SU-DHL-6 (cell line): ENCODE data around the gene MIA2.
"Not testable (repeated sequence)": the region's sequence is repeated elsewhere in the genome, so short reads cannot be mapped to it uniquely, and the experiment has no call there.

Experiments used
- H2AFZ ChIP-seq: fragments of 200-600 bp; sonication (generic); 2 replicates; pipeline ENCODE4 v1.6.1; 2014; ENCODE audit warnings: low read depth, mild to moderate bottlenecking, moderate library complexity, mixed read lengths, antibody characterized with exemption, low read length; ENCODE audit not compliant: severe bottlenecking
- H3F3A ChIP-seq: fragments of 200-600 bp; shearing (Covaris generic); 2 replicates; pipeline ENCODE4 v1.6.0; 2016; ENCODE audit warnings: antibody characterized with exemption, mild to moderate bottlenecking; ENCODE audit not compliant: insufficient read depth
- H3K27ac ChIP-seq: fragments of 200-600 bp; sonication (generic); 2 replicates; pipeline ENCODE4 v1.5.1; 2016; ENCODE audit warnings: low read depth, mild to moderate bottlenecking, low read length, moderate library complexity, mixed read lengths
- H3K27me3 ChIP-seq: fragments of 200-600 bp; sonication (generic), shearing (Covaris generic); 2 replicates; pipeline ENCODE4 v1.6.0; 2014; ENCODE audit warnings: mild to moderate bottlenecking, low read length
- H3K36me3 ChIP-seq: fragments of 200-600 bp; sonication (generic); 2 replicates; pipeline ENCODE4 v1.6.1; 2014; ENCODE audit warnings: mild to moderate bottlenecking, low read length, mixed read lengths
- H3K4me2 ChIP-seq: fragments of 300-600, 200-600 bp; shearing (Covaris generic), sonication (generic); 2 replicates; pipeline ENCODE4 v1.6.0; 2014; ENCODE audit warnings: low read length, low read depth, mild to moderate bottlenecking; ENCODE audit not compliant: poor library complexity, severe bottlenecking
- H3K4me3 ChIP-seq: fragments of 200-600 bp; sonication (generic); 2 replicates; pipeline ENCODE4 v1.5.1; 2014; ENCODE audit warnings: antibody characterized with exemption, low read length, mild to moderate bottlenecking, mixed read lengths; ENCODE audit not compliant: insufficient read depth, poor library complexity, severe bottlenecking
- H3K79me2 ChIP-seq: fragments of 200-600 bp; sonication (generic); 2 replicates; pipeline ENCODE4 v1.6.1; 2014; ENCODE audit warnings: mild to moderate bottlenecking, low read length, moderate library complexity; ENCODE audit not compliant: insufficient read depth
- H3K9ac ChIP-seq: fragments of 200-600 bp; sonication (generic); 2 replicates; pipeline ENCODE4 v1.7.0; 2014; ENCODE audit warnings: mild to moderate bottlenecking, low read length
- H3K9me2 ChIP-seq: fragments of 200-600 bp; sonication (generic); replicated peaks from 2 replicates; pipeline ENCODE4 v1.6.1; 2014; ENCODE audit warnings: low read length; ENCODE audit not compliant: insufficient read depth
- H3K9me3 ChIP-seq: fragments of 200-600 bp; sonication (generic); 2 replicates; pipeline ENCODE4 v1.6.1; 2014; ENCODE audit warnings: low read length, mixed read lengths; ENCODE audit not compliant: insufficient read depth
- H4K20me1 ChIP-seq: fragments of 200-600 bp; sonication (generic); 2 replicates; pipeline ENCODE4 v1.6.1; 2014; ENCODE audit warnings: low read depth, mild to moderate bottlenecking, antibody characterized with exemption, low read length, moderate library complexity, mixed read lengths
- EZH2phosphoT487 ChIP-seq: fragments of 200-600 bp; sonication (generic), shearing (Covaris generic); conservative IDR thresholded peaks from 2 replicates; pipeline ENCODE4 v1.6.1; 2018; ENCODE audit warnings: mild to moderate bottlenecking, antibody characterized with exemption, low read length, moderate library complexity, mixed read lengths
- TF ChIP-seq, protein P1 (sequence below): fragments of 200-600 bp; sonication (generic); IDR thresholded peaks from one replicate; pipeline ENCODE4 v1.5.1; 2017; ENCODE audit warnings: antibody characterized with exemption, mild to moderate bottlenecking, low read length, moderate library complexity; ENCODE audit not compliant: insufficient read depth, poor library complexity, severe bottlenecking

Gene MIA2

DNA sequence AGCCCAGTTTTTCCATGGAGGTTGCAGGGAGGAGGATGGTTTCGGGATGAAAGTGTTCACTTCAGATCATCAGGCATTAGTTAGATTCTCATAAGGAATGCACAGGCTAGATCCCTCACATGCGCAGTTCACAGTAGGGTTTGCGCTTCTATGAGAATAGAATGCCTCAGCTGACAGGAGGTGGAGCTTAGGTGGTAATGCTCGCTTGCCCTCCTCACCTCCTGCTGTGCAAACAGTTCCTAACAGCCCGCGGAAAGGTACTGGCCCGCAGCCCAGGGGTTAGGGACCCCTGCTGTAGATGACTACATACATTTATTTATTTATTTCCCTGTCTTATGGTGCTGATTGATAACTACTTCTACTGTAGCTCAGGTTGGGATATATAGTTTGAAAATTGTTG lies 105.3 kb downstream of the MIA2 start:
- no peak overlapping the region for H3K27ac ChIP-seq
- H3K27me3 ChIP-seq, result no peaks in the 10 kb centered on the region
- H2AFZ ChIP-seq, result no peak overlapping the region
- H3F3A ChIP-seq, result no peaks in the 10 kb centered on the region
- no peaks in the 10 kb centered on the region for H3K79me2 ChIP-seq
- H3K9me2 ChIP-seq, result no peaks in the 10 kb centered on the region
- H3K9me3 ChIP-seq, result no peaks in the 10 kb centered on the region
- no peaks in the 10 kb centered on the region for H4K20me1 ChIP-seq
- H3K4me3 ChIP-seq, result no peak overlapping the region
- no peak for TF ChIP-seq EZH2phosphoT487
- TF ChIP-seq, protein P1, sequence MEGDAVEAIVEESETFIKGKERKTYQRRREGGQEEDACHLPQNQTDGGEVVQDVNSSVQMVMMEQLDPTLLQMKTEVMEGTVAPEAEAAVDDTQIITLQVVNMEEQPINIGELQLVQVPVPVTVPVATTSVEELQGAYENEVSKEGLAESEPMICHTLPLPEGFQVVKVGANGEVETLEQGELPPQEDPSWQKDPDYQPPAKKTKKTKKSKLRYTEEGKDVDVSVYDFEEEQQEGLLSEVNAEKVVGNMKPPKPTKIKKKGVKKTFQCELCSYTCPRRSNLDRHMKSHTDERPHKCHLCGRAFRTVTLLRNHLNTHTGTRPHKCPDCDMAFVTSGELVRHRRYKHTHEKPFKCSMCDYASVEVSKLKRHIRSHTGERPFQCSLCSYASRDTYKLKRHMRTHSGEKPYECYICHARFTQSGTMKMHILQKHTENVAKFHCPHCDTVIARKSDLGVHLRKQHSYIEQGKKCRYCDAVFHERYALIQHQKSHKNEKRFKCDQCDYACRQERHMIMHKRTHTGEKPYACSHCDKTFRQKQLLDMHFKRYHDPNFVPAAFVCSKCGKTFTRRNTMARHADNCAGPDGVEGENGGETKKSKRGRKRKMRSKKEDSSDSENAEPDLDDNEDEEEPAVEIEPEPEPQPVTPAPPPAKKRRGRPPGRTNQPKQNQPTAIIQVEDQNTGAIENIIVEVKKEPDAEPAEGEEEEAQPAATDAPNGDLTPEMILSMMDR, result no peak
- no peaks in the 10 kb centered on the region; the same call in 1 of the 2 replicates for H3K36me3 ChIP-seq
- H3K9ac ChIP-seq, result no peak overlapping the region
- no peak overlapping the region for H3K4me2 ChIP-seq

DNA sequence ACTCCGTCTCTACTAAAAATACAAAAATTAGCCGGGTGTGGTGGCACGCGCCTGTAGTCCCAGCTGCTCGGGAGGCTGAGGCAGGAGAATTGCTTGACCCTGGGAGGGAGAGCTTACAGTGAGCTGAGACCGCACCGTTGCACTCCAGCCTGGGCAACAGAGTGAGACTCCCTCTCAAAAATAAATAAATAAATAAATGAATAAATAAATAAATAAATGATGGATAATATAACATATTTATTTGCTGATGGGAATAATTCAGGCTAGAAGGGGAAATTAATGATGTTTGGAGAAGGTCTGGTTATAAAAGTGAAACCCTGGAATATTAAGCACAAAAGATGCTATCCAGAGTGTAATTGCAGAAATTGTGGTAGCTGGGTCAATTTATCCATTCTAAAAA lies 107.4 kb downstream of the MIA2 start:
- not testable (repeated sequence) for H3K9me2 ChIP-seq, H4K20me1 ChIP-seq, H3K4me3 ChIP-seq, H3F3A ChIP-seq, H3K9me3 ChIP-seq, H3K79me2 ChIP-seq, H3K27me3 ChIP-seq, H3K36me3 ChIP-seq, H3K27ac ChIP-seq, H3K4me2 ChIP-seq, H3K9ac ChIP-seq, H2AFZ ChIP-seq

DNA sequence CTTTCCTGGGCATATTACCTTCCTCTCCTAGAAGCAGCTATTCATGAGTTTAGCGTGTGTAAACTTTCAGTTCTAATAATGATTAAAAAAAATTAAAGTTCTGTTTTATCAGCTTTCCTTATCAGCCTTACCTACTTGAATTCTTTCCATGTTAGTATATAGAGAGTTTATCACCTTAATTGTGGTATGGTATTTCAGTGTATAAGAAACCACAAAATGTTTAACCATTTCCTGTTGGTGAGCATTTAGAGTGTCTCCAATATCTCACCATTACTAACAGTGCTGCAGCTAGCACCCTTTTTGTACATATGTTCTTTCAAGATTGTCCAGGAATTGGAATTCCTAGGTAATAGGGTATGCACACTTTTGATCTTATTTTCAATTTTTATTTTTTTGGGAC lies 109.1 kb downstream of the MIA2 start:
- Histone ChIP-seq H3K4me2 (no peak overlapping the region), H3K4me3 (no peak overlapping the region), H3K79me2 (no peaks in the 10 kb centered on the region), H3K9me3 (no peaks in the 10 kb centered on the region), H4K20me1 (no peaks in the 10 kb centered on the region), H3F3A (no peaks in the 10 kb centered on the region), H3K27me3 (no peaks in the 10 kb centered on the region), H2AFZ (no peak overlapping the region), H3K9me2 (no peaks in the 10 kb centered on the region), H3K27ac (no peak overlapping the region), H3K9ac (no peak overlapping the region), H3K36me3 (peaks cover 6% of the 10 kb centered on the region; the same call in 1 of the 2 replicates)
- TF ChIP-seq, protein P1, result no peak
- TF ChIP-seq EZH2phosphoT487, result no peak

DNA sequence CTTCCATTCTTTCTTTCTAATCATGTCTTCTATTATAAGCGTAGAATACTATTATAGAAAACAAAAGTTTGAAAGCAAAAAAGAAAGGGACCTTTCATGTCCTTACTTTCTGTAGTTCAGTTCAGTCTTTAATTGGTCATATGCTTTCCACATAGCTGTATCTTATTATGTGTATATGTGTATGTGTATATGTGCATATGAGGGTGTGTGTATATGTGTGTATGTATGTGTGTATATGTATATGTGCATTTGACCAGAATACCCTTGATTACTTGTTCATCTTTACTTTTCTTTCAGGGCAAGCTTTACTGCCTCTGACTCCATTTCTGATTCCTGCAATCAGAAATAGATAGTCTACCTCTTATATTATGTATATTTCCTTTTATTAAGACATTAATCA lies 109.9 kb downstream of the MIA2 start:
- no peak overlapping the region for H3K27ac ChIP-seq
- no peaks in the 10 kb centered on the region for H3K27me3 ChIP-seq
- H3K9me3 ChIP-seq, result no peaks in the 10 kb centered on the region
- H3K9ac ChIP-seq, result no peak overlapping the region
- TF ChIP-seq, protein P1, result no peak
- no peak for TF ChIP-seq EZH2phosphoT487
- peaks cover 6% of the 10 kb centered on the region; the same call in 1 of the 2 replicates for H3K36me3 ChIP-seq
- H3K4me3 ChIP-seq, result no peak overlapping the region
- H3K9me2 ChIP-seq, result no peaks in the 10 kb centered on the region
- no peaks in the 10 kb centered on the region for H4K20me1 ChIP-seq
- no peak overlapping the region for H2AFZ ChIP-seq
- H3K4me2 ChIP-seq, result no peak overlapping the region
- H3F3A ChIP-seq, result no peaks in the 10 kb centered on the region
- H3K79me2 ChIP-seq, result no peaks in the 10 kb centered on the region
